Smooth muscle cell (in vitro differentiated cells): Measurements from ENCODE around the gene FMNL2. TPM values are rescaled to one million over a fixed set of nuclear protein-coding genes. Genes with fewer than 3 reads are reported as not detected.

Source experiments
- DNase-seq: peaks from one replicate; lab custom pipeline; 2025; ENCODE audit not compliant: unreplicated experiment; lab: John Stamatoyannopoulos, UW
- H2AFZ ChIP-seq: fragments of 200-600 bp; sonication (generic); 2 replicates; pipeline ENCODE4 v1.6.0; 2016; ENCODE audit warnings: antibody characterized with exemption, low read depth, mild to moderate bottlenecking
- H3F3A ChIP-seq: fragments of 200-600 bp; sonication (generic); 2 replicates; pipeline ENCODE4 v1.6.0; 2017; ENCODE audit warnings: antibody characterized with exemption, low read depth
- H3K27ac ChIP-seq: fragments of 200-600 bp; sonication (generic); 2 replicates; pipeline ENCODE4 v1.5.1; 2016; ENCODE audit warnings: low read depth, mild to moderate bottlenecking
- H3K27me3 ChIP-seq: fragments of 200-600 bp; sonication (generic); 2 replicates; pipeline ENCODE4 v1.6.1; 2016; ENCODE audit warnings: low read depth, mild to moderate bottlenecking
- H3K36me3 ChIP-seq: fragments of 200-600 bp; sonication (generic); 2 replicates; pipeline ENCODE4 v1.5.1; 2016; ENCODE audit warnings: low read depth
- H3K4me1 ChIP-seq: fragments of 200-600 bp; sonication (generic); 2 replicates; pipeline ENCODE4 v1.5.1; 2016; ENCODE audit warnings: low read depth
- H3K4me2 ChIP-seq: fragments of 200-600 bp; sonication (generic); 2 replicates; pipeline ENCODE4 v1.6.0; 2016; ENCODE audit warnings: mild to moderate bottlenecking
- H3K4me3 ChIP-seq: fragments of 200-600 bp; sonication (generic); 2 replicates; pipeline ENCODE4 v1.5.1; 2016; ENCODE audit warnings: mild to moderate bottlenecking
- H3K79me2 ChIP-seq: fragments of 200-600 bp; sonication (generic); 2 replicates; pipeline ENCODE4 v1.6.0; 2016; ENCODE audit warnings: low read depth, mild to moderate bottlenecking
- H3K9ac ChIP-seq: fragments of 200-600 bp; sonication (generic); 2 replicates; pipeline ENCODE4 v1.6.0; 2016; ENCODE audit warnings: low read depth
- H3K9me3 ChIP-seq: fragments of 200-600 bp; sonication (generic); replicated peaks from 2 replicates; pipeline ENCODE4 v1.5.1; 2016; ENCODE audit warnings: low read depth
- H4K20me1 ChIP-seq: fragments of 200-600 bp; sonication (generic); 2 replicates; pipeline ENCODE4 v1.6.0; 2016; ENCODE audit warnings: low read depth
- CTCF ChIP-seq: fragments of 200-600 bp; sonication (generic); IDR thresholded peaks from 2 replicates; pipeline ENCODE4 v1.5.1; 2017; ENCODE audit warnings: borderline replicate concordance, mild to moderate bottlenecking, antibody characterized with exemption; ENCODE audit not compliant: insufficient read depth, poor library complexity, severe bottlenecking
- WGBS: methylation state at CpG from one replicate; pipeline ENCODE4 v1.1.7; 2016; ENCODE audit warnings: low lambda C conversion rate; 5-methylcytosine and 5-hydroxymethylcytosine counted together
- polyA plus RNA-seq: library from polyadenylated mRNA; unstranded; fragments of >200 nt; fragmentation: Nextera tagmentation; extraction: Ambion mirVana; gene quantifications from 2 replicates; pipeline ENCODE4 v1.2.1, GENCODE V29; 2016
- total RNA-seq: library from RNA; depleted of rRNA; stranded (reverse); fragments of >200 nt; gene quantifications from 2 replicates; pipeline ENCODE4 v1.2.3, GENCODE V29; 2014

The FMNL2 gene
- total and polyA plus RNA-seq, 2 experiments from 2014 or later: 7.4 to 37.3 TPM

DNA sequence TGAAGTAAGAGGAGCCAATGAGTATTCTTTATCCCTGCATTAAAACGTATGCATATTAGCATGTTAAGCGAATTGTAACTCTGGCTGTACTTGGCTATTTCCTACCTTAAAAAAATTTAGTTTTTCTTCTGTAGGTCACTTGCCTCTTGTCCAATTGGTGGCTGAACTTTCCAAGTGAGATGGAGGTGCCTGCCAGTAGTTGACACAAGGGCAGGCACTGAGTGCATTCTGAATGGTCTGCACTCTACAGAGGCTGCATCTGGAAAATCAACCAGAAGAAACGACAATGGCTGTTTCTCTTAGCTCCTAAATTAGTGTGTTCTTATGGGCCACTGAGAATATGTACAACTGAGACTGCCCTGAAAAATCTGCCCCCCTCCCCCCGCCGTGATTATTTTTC lies 221.5 kb downstream of the FMNL2 start:
- H4K20me1 ChIP-seq: peaks cover 4% of the 10 kb centered on the region
- H3K4me3 ChIP-seq: no peak overlapping the region
- TF ChIP-seq CTCF: no peak
- no peaks in the 10 kb centered on the region for H3K79me2 ChIP-seq
- no peak overlapping the region for H3K4me2 ChIP-seq
- peaks cover 9% of the 10 kb centered on the region for H3K4me1 ChIP-seq
- WGBS: 96% methylated on average over 5 of the region's 5 CpGs
- no peak overlapping the region for H3K27ac ChIP-seq
- no peaks in the 10 kb centered on the region for H3K9me3 ChIP-seq
- H3K36me3 ChIP-seq: no peaks in the 10 kb centered on the region
- peaks cover 6% of the 10 kb centered on the region for H3F3A ChIP-seq
- DNase-seq: no peak
- no peaks in the 10 kb centered on the region for H3K27me3 ChIP-seq
- H3K9ac ChIP-seq: no peak overlapping the region
- H2AFZ ChIP-seq: no peak overlapping the region

DNA sequence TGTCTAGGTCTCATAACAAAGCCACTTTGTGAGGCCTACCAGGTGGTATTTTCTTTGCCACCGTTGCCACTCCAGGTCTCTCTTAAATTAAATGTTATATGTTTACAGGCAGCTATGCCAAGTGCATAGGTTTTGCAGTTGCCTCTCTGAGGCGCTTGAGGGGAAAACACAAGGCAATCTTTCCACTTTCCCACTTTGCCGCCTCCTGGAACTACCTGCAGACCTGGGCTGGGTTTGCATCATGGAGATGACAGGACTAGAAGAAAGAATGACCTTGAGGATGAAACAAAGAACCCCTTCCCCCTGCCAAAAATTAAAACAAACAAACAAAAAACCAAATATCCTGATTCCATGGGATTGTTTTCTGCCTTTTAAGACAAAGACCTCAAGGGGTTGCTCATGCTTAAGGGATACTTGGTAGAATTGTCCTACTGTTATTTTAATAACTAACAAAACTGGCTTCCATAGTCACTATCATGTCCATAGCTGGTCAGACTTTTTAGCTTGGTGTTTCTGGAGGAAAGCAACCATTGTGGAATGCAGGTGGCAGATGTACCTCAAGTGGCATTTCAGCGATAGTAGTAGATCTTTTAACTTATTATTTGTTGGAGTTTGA lies 222.4 kb downstream of the FMNL2 start:
- Histone ChIP-seq H3K4me2 (no peak overlapping the region), H3F3A (peaks cover 6% of the 10 kb centered on the region), H3K79me2 (no peaks in the 10 kb centered on the region), H3K9ac (no peak overlapping the region), H4K20me1 (peaks cover 4% of the 10 kb centered on the region), H3K27ac (no peak overlapping the region), H3K4me1 (peaks cover 9% of the 10 kb centered on the region), H3K36me3 (no peaks in the 10 kb centered on the region), H2AFZ (no peak overlapping the region), H3K27me3 (no peaks in the 10 kb centered on the region), H3K9me3 (no peaks in the 10 kb centered on the region), H3K4me3 (no peak overlapping the region)
- DNase-seq: no peak
- 95% methylated on average over 4 of the region's 4 CpGs for WGBS
- TF ChIP-seq CTCF: no peak

DNA sequence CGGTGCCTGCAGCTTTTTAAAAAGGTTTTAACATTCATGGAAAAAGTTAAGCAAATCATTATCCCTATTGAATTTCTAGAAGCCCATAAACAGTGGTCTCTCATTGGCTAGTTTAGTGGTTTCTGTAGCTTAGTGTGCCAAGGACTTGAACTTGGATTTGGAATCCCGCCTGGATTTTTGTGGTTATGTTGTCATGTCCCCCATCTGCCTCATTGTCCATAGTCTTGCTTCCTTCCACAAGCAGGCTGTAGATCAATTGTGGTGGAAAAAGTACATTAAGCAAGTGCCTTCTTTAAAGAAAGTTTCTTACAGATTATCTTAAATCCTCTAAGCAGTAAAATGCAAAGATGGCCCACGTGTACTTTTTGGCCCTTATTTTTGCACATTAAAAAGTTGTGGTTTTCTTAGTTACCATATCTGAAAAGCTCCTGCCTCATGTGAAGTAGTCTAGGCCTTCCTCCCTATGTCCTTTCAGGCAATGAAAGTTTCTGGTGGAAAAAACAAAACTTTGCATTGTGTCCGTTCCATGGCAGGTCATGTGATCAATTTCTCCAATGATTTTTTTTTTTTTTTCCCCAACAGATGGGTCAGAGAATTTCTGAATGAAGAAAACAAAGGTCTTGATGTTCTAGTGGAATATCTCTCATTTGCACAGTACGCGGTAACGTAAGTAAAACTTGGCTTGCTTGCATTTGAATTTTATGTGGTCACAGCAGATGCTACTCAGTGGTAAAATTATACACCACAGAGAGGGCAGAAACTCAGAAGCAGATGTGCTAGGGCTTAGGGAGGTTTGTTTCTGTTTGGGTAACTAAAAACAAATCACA lies 223.4 kb downstream of the FMNL2 start:
- no peak for TF ChIP-seq CTCF
- Histone ChIP-seq H3K27me3 (no peaks in the 10 kb centered on the region), H3K79me2 (no peaks in the 10 kb centered on the region), H3F3A (peaks cover 6% of the 10 kb centered on the region), H3K4me2 (peak overlapping the region; percentile 38), H3K4me1 (peaks cover 9% of the 10 kb centered on the region), H3K4me3 (no peak overlapping the region), H3K36me3 (no peaks in the 10 kb centered on the region), H3K9ac (no peak overlapping the region), H2AFZ (no peak overlapping the region), H3K27ac (peak overlapping the region; percentile 65), H3K9me3 (no peaks in the 10 kb centered on the region), H4K20me1 (peaks cover 4% of the 10 kb centered on the region)
- 45% methylated on average over 7 of the region's 7 CpGs for WGBS
- DNase-seq: no peak
